SK-N-SH (cell line): ENCODE results near the gene LRRC3B.

Source experiments
- RCOR1 ChIP-seq: fragments of 150-350 bp; IDR thresholded peaks from 2 replicates; pipeline ENCODE4 v1.6.1; 2017; ENCODE audit warnings: antibody characterized with exemption, low read length
- SMC3 ChIP-seq: IDR thresholded peaks from 2 replicates; pipeline ENCODE4 v1.6.1; 2012; ENCODE audit warnings: low read depth, low read length, improper control_type of control experiment
- TEAD4 ChIP-seq: IDR thresholded peaks from 2 replicates; pipeline ENCODE4 v1.4.0; 2012; ENCODE audit warnings: mild to moderate bottlenecking, borderline replicate concordance; ENCODE audit not compliant: insufficient read depth
- TF ChIP-seq, protein P1 (sequence below): fragments of 200-600 bp; sonication (generic); IDR thresholded peaks from 2 replicates; pipeline ENCODE4 v1.6.1; 2017; ENCODE audit warnings: antibody characterized with exemption, mild to moderate bottlenecking, moderate library complexity

DNA sequence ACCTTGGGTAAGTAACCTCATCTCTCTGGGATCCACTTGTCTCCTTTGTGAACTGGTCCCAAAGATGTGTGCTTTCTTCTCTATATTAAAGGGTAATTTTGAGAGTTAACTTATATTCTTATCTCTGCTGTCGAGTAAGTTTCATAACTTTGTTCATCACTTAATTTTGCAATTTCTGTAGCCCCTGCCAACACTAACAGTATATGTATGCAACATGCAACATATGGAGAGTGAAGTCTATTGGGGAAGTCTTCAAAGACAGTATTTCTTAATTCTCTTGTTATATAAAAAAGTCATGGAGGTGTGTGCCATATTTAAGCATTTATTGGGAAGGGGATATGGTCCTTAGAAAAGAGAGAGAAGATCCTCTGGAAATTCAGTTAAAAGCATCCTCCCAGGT is 85.9 kb downstream of the LRRC3B start:
- TF ChIP-seq, protein P1, sequence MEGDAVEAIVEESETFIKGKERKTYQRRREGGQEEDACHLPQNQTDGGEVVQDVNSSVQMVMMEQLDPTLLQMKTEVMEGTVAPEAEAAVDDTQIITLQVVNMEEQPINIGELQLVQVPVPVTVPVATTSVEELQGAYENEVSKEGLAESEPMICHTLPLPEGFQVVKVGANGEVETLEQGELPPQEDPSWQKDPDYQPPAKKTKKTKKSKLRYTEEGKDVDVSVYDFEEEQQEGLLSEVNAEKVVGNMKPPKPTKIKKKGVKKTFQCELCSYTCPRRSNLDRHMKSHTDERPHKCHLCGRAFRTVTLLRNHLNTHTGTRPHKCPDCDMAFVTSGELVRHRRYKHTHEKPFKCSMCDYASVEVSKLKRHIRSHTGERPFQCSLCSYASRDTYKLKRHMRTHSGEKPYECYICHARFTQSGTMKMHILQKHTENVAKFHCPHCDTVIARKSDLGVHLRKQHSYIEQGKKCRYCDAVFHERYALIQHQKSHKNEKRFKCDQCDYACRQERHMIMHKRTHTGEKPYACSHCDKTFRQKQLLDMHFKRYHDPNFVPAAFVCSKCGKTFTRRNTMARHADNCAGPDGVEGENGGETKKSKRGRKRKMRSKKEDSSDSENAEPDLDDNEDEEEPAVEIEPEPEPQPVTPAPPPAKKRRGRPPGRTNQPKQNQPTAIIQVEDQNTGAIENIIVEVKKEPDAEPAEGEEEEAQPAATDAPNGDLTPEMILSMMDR: no peak
- TF ChIP-seq RCOR1 (no peak), TEAD4 (no peak), SMC3 (no peak)
